ENCODE measurements around the gene CCDC88B. TPM values are rescaled to one million over a fixed set of nuclear protein-coding genes. Genes with fewer than 3 reads are reported as not detected.

Gene CCDC88B
- total and polyA plus RNA-seq, 4 donors: 3.5 to 4.9 (median 4.0) TPM

DNA sequence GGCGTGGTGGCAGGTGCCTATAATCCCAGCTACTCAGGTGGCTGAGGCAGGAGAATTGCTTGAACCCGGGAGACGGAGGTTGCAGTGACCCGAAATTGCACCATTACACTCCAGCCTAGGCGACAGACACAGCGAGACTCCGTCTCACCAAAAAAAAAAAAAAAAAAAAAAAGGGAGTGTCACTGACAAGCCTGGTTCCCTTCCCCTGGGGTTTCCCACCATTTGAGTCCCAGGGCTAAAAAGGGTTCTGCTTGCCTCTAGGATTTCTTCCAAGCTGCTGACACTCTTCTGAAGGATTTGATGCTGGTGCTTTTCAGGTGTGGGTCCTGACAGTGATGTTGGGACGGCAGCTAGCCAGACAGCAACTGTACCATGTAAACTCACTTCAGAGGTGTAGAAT is 1.3 kb upstream of the CCDC88B start:
- H3K4me1 ChIP-seq (ENCODE audit: control insufficient read depth in 4 of 4, insufficient read depth in 4 of 4, low read length in 3 of 4): peaks cover 0 to 12% (median 7%) of the 10 kb centered on the region in 4 donors
- DNase-seq (ENCODE audit: low spot score): no peak
- no peak overlapping the region for H3K4me3 ChIP-seq (ENCODE audit: low read depth in 1 of 3, low read length in 3 of 3)
- no peak for TF ChIP-seq RAD21 (IDR thresholded peaks at IDR 0.05)
- TF ChIP-seq FOXA1 (IDR thresholded peaks at IDR 0.05): no peak
- TF ChIP-seq YY1 (IDR thresholded peaks at IDR 0.05): no peak
- no peak for TF ChIP-seq NR2F2 (IDR thresholded peaks at IDR 0.05)
- TF ChIP-seq RXRA (IDR thresholded peaks at IDR 0.05): no peak
- no peak for TF ChIP-seq SP1 (IDR thresholded peaks at IDR 0.05)
- no peak for TF ChIP-seq GABPA (IDR thresholded peaks at IDR 0.05 in 1 of 2, conservative IDR thresholded peaks at IDR 0.05 in 1 of 2)
- TF ChIP-seq HNF4A (conservative IDR thresholded peaks at IDR 0.05): no peak
- TF ChIP-seq, protein P1, sequence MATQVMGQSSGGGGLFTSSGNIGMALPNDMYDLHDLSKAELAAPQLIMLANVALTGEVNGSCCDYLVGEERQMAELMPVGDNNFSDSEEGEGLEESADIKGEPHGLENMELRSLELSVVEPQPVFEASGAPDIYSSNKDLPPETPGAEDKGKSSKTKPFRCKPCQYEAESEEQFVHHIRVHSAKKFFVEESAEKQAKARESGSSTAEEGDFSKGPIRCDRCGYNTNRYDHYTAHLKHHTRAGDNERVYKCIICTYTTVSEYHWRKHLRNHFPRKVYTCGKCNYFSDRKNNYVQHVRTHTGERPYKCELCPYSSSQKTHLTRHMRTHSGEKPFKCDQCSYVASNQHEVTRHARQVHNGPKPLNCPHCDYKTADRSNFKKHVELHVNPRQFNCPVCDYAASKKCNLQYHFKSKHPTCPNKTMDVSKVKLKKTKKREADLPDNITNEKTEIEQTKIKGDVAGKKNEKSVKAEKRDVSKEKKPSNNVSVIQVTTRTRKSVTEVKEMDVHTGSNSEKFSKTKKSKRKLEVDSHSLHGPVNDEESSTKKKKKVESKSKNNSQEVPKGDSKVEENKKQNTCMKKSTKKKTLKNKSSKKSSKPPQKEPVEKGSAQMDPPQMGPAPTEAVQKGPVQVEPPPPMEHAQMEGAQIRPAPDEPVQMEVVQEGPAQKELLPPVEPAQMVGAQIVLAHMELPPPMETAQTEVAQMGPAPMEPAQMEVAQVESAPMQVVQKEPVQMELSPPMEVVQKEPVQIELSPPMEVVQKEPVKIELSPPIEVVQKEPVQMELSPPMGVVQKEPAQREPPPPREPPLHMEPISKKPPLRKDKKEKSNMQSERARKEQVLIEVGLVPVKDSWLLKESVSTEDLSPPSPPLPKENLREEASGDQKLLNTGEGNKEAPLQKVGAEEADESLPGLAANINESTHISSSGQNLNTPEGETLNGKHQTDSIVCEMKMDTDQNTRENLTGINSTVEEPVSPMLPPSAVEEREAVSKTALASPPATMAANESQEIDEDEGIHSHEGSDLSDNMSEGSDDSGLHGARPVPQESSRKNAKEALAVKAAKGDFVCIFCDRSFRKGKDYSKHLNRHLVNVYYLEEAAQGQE (IDR thresholded peaks at IDR 0.05): no peak
- no peak for TF ChIP-seq TAF1 (conservative IDR thresholded peaks at IDR 0.05)
- TF ChIP-seq EGR1 (IDR thresholded peaks at IDR 0.05; ENCODE audit: low read depth in 2 of 2): no peak
- no peak for TF ChIP-seq HNF4G (IDR thresholded peaks at IDR 0.05)
- TF ChIP-seq, protein P2, sequence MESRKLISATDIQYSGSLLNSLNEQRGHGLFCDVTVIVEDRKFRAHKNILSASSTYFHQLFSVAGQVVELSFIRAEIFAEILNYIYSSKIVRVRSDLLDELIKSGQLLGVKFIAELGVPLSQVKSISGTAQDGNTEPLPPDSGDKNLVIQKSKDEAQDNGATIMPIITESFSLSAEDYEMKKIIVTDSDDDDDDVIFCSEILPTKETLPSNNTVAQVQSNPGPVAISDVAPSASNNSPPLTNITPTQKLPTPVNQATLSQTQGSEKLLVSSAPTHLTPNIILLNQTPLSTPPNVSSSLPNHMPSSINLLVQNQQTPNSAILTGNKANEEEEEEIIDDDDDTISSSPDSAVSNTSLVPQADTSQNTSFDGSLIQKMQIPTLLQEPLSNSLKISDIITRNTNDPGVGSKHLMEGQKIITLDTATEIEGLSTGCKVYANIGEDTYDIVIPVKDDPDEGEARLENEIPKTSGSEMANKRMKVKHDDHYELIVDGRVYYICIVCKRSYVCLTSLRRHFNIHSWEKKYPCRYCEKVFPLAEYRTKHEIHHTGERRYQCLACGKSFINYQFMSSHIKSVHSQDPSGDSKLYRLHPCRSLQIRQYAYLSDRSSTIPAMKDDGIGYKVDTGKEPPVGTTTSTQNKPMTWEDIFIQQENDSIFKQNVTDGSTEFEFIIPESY (IDR thresholded peaks at IDR 0.05): no peak
- H3K27ac ChIP-seq (ENCODE audit: low read depth in 1 of 2, low read length in 2 of 2): no peak overlapping the region
- H3K9me3 ChIP-seq (ENCODE audit: control insufficient read depth in 4 of 4, low read length in 3 of 4): no peaks in the 10 kb centered on the region
- H3K9ac ChIP-seq (ENCODE audit: low read depth in 1 of 2, low read length in 2 of 2): no peak overlapping the region
- no peaks in the 10 kb centered on the region for H3K36me3 ChIP-seq (ENCODE audit: control insufficient read depth in 4 of 4, insufficient read depth in 3 of 4, low read depth in 1 of 4, low read length in 3 of 4)
- no peaks in the 10 kb centered on the region for H3K27me3 ChIP-seq (ENCODE audit: control insufficient read depth in 4 of 4, insufficient read depth in 4 of 4, low read length in 3 of 4)
- 88% methylated on average over 8 of the region's 8 CpGs for WGBS

DNA sequence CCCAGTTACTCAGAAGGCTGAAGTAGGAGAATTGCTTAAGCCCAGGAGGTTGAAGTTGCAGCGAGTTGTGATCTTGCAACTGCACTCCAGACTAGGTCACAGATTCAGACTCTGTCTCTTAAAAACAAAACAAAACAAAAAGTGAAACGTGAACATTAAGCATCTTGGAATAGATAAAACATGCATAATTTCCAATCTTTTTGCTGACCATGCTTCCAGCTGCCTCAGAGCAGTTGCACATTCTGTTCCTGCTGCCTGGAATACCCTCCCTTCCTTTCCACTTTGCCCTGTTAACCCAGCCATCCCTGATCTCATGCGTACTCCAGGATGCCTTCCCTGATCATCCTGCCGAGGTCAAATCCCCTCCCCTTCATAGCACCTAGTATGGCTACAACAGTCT is 718 bp upstream of the CCDC88B start:
- H3K27ac ChIP-seq (ENCODE audit: low read depth in 1 of 2, low read length in 2 of 2): no peak overlapping the region
- H3K4me3 ChIP-seq (ENCODE audit: low read depth in 1 of 3, low read length in 3 of 3): no peak overlapping the region
- TF ChIP-seq YY1 (IDR thresholded peaks at IDR 0.05): no peak
- TF ChIP-seq EGR1 (IDR thresholded peaks at IDR 0.05; ENCODE audit: low read depth in 2 of 2): no peak
- TF ChIP-seq TAF1 (conservative IDR thresholded peaks at IDR 0.05): no peak
- TF ChIP-seq HNF4A (conservative IDR thresholded peaks at IDR 0.05): no peak
- TF ChIP-seq, protein P3, sequence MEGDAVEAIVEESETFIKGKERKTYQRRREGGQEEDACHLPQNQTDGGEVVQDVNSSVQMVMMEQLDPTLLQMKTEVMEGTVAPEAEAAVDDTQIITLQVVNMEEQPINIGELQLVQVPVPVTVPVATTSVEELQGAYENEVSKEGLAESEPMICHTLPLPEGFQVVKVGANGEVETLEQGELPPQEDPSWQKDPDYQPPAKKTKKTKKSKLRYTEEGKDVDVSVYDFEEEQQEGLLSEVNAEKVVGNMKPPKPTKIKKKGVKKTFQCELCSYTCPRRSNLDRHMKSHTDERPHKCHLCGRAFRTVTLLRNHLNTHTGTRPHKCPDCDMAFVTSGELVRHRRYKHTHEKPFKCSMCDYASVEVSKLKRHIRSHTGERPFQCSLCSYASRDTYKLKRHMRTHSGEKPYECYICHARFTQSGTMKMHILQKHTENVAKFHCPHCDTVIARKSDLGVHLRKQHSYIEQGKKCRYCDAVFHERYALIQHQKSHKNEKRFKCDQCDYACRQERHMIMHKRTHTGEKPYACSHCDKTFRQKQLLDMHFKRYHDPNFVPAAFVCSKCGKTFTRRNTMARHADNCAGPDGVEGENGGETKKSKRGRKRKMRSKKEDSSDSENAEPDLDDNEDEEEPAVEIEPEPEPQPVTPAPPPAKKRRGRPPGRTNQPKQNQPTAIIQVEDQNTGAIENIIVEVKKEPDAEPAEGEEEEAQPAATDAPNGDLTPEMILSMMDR (IDR thresholded peaks at IDR 0.05; ENCODE audit: low read depth, low read length, missing input control): no peak
- TF ChIP-seq HNF4G (IDR thresholded peaks at IDR 0.05): no peak
- TF ChIP-seq RAD21 (IDR thresholded peaks at IDR 0.05): no peak
- no peak for TF ChIP-seq NR2F2 (IDR thresholded peaks at IDR 0.05)
- TF ChIP-seq GABPA (IDR thresholded peaks at IDR 0.05 in 1 of 2, conservative IDR thresholded peaks at IDR 0.05 in 1 of 2): no peak
- no peak for TF ChIP-seq FOXA1 (IDR thresholded peaks at IDR 0.05)
- no peak for TF ChIP-seq SP1 (IDR thresholded peaks at IDR 0.05)
- TF ChIP-seq ATF3 (IDR thresholded peaks at IDR 0.05): no peak
- TF ChIP-seq, protein P2 (IDR thresholded peaks at IDR 0.05): no peak
- TF ChIP-seq RXRA (IDR thresholded peaks at IDR 0.05): no peak
- DNase-seq (ENCODE audit: low spot score): no peak
- no peaks in the 10 kb centered on the region for H3K27me3 ChIP-seq (ENCODE audit: control insufficient read depth in 4 of 4, insufficient read depth in 4 of 4, low read length in 3 of 4)
- no peaks in the 10 kb centered on the region for H3K9me3 ChIP-seq (ENCODE audit: control insufficient read depth in 4 of 4, low read length in 3 of 4)
- no peaks in the 10 kb centered on the region for H3K36me3 ChIP-seq (ENCODE audit: control insufficient read depth in 4 of 4, insufficient read depth in 3 of 4, low read depth in 1 of 4, low read length in 3 of 4)
- WGBS: 63% methylated on average over 4 of the region's 4 CpGs
- H3K9ac ChIP-seq (ENCODE audit: low read depth in 1 of 2, low read length in 2 of 2): no peak overlapping the region
- peaks cover 0 to 12% (median 7%) of the 10 kb centered on the region in 4 donors for H3K4me1 ChIP-seq (ENCODE audit: control insufficient read depth in 4 of 4, insufficient read depth in 4 of 4, low read length in 3 of 4)

Measured in liver (tissue), 9 donors.